ENCODE measurements around the gene IL2RA. TPM values are rescaled to one million over a fixed set of nuclear protein-coding genes. Genes with fewer than 3 reads are reported as not detected.
"Not testable (repeated sequence)": the region's sequence is repeated elsewhere in the genome, so short reads cannot be mapped to it uniquely, and the experiment has no call there.

Gene IL2RA
- polyA plus RNA-seq, 1 donor (not counting 4 experiments of a cell fraction or from before 2014, with no cell fraction given): not detected

DNA sequence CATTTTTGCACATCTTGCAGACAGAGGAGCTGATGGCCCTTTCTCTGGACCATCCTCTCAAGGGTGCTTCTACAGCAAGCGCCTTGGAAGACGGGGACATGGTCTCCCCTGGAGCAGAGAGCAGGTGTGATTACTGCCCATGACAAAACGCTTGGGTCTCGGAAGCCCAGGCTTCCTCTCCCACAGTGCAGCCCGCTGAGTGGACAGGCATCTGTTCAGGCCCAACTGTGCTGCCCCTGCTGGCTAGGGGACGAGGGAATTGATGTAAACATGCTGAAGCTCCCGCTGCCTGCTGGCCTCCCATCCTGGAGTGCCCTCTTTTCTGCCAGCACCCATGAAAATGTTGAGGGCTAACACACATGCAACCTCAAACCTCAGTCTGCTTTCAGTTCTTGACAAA, 99.1 kb downstream of the IL2RA start:
- Histone ChIP-seq H3K27ac (ENCODE audit: control insufficient read depth, insufficient read depth, low read length) (no peak overlapping the region), H3K9ac (ENCODE audit: control insufficient read depth, extremely low read depth, insufficient read depth, low read length) (no peak overlapping the region), H4K20me1 (ENCODE audit: control insufficient read depth, extremely low read depth, insufficient read depth, low read length) (no peaks in the 10 kb centered on the region), H3K27me3 (ENCODE audit: control insufficient read depth, extremely low read depth, insufficient read depth, low read length) (no peaks in the 10 kb centered on the region), H3K79me2 (ENCODE audit: control insufficient read depth, insufficient read depth, low read length) (no peaks in the 10 kb centered on the region), H3K9me1 (ENCODE audit: control insufficient read depth, extremely low read depth, insufficient read depth, low read length) (no peaks in the 10 kb centered on the region), H3K9me3 (ENCODE audit: control insufficient read depth, low read depth, low read length) (no peaks in the 10 kb centered on the region), H3K4me1 (ENCODE audit: control insufficient read depth, extremely low read depth, insufficient read depth, low read length) (no peaks in the 10 kb centered on the region), H3K4me3 (ENCODE audit: control insufficient read depth in 2 of 3, extremely low read depth in 1 of 3, insufficient read depth in 2 of 3, low read depth in 1 of 3, low read length in 3 of 3) (no peak overlapping the region), H2AFZ (ENCODE audit: control insufficient read depth, low read length) (no peak overlapping the region), H3K36me3 (ENCODE audit: control insufficient read depth in 2 of 2, extremely low read depth in 1 of 2, insufficient read depth in 2 of 2, low read length in 2 of 2) (no peaks in the 10 kb centered on the region), H3K4me2 (ENCODE audit: control insufficient read depth, extremely low read depth, insufficient read depth, low read depth, low read length) (no peak overlapping the region)
- FAIRE-seq (no peak), DNase-seq (ENCODE audit: low read depth, low spot score) (no peak)
- TF ChIP-seq EZH2 (IDR thresholded peaks at IDR 0.05; ENCODE audit: low read length): no peak
- TF ChIP-seq, protein P1, sequence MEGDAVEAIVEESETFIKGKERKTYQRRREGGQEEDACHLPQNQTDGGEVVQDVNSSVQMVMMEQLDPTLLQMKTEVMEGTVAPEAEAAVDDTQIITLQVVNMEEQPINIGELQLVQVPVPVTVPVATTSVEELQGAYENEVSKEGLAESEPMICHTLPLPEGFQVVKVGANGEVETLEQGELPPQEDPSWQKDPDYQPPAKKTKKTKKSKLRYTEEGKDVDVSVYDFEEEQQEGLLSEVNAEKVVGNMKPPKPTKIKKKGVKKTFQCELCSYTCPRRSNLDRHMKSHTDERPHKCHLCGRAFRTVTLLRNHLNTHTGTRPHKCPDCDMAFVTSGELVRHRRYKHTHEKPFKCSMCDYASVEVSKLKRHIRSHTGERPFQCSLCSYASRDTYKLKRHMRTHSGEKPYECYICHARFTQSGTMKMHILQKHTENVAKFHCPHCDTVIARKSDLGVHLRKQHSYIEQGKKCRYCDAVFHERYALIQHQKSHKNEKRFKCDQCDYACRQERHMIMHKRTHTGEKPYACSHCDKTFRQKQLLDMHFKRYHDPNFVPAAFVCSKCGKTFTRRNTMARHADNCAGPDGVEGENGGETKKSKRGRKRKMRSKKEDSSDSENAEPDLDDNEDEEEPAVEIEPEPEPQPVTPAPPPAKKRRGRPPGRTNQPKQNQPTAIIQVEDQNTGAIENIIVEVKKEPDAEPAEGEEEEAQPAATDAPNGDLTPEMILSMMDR (optimal IDR thresholded peaks at IDR 0.05 in 1 of 3, IDR thresholded peaks at IDR 0.05 in 1 of 3, conservative IDR thresholded peaks at IDR 0.05 in 1 of 3; ENCODE audit: extremely low read depth in 1 of 3, insufficient read depth in 2 of 3, low read length in 3 of 3): no peak
- dilution Hi-C loops (cut with MboI; ENCODE audit: extremely low pct_ligation_motif_present, low sequenced_read_pairs): loop anchor here (25.0 kb wide), 1 partner anchor 124 kb away; the partner anchor contains the start of gene RBM17

- H3K79me2 ChIP-seq (ENCODE audit: control insufficient read depth, insufficient read depth, low read length); H3K9ac ChIP-seq (ENCODE audit: control insufficient read depth, extremely low read depth, insufficient read depth, low read length); H3K4me3 ChIP-seq (ENCODE audit: control insufficient read depth in 2 of 3, extremely low read depth in 1 of 3, insufficient read depth in 2 of 3, low read depth in 1 of 3, low read length in 3 of 3); H3K27ac ChIP-seq (ENCODE audit: control insufficient read depth, insufficient read depth, low read length); H3K4me2 ChIP-seq (ENCODE audit: control insufficient read depth, extremely low read depth, insufficient read depth, low read depth, low read length); H3K4me1 ChIP-seq (ENCODE audit: control insufficient read depth, extremely low read depth, insufficient read depth, low read length); H3K9me3 ChIP-seq (ENCODE audit: control insufficient read depth, low read depth, low read length); FAIRE-seq; H4K20me1 ChIP-seq (ENCODE audit: control insufficient read depth, extremely low read depth, insufficient read depth, low read length); H3K9me1 ChIP-seq (ENCODE audit: control insufficient read depth, extremely low read depth, insufficient read depth, low read length); H3K27me3 ChIP-seq (ENCODE audit: control insufficient read depth, extremely low read depth, insufficient read depth, low read length); H3K36me3 ChIP-seq (ENCODE audit: control insufficient read depth in 2 of 2, extremely low read depth in 1 of 2, insufficient read depth in 2 of 2, low read length in 2 of 2); DNase-seq (ENCODE audit: low read depth, low spot score); H2AFZ ChIP-seq (ENCODE audit: control insufficient read depth, low read length): not testable (repeated sequence)
- dilution Hi-C loops (cut with MboI; ENCODE audit: extremely low pct_ligation_motif_present, low sequenced_read_pairs): loop anchor here (25.0 kb wide), 1 partner anchor 125 kb away; the partner anchor contains the start of gene RBM17
Measured at GRCh38 chr10:5962358-5962940, 99.7 kb downstream of the IL2RA start.
